ENCODE data around the gene BEND3.
"Not testable (repeated sequence)": the region's sequence is repeated elsewhere in the genome, so short reads cannot be mapped to it uniquely, and the experiment has no call there.

The BEND3 gene

GRCh38 chr6:107026965-107027364 lies 88.3 kb downstream of the BEND3 start:
- DNase-seq, result no peak

GRCh38 chr6:107021446-107022185 lies 93.7 kb downstream of the BEND3 start:
- DNase-seq, result no peak

GRCh38 chr6:107020239-107020638 lies 95.1 kb downstream of the BEND3 start:
- no peak for DNase-seq

GRCh38 chr6:107019628-107020027 lies 95.7 kb downstream of the BEND3 start:
- DNase-seq, result not testable (repeated sequence)

GRCh38 chr6:107019047-107019446 lies 96.3 kb downstream of the BEND3 start:
- DNase-seq, result no peak

All from central memory CD4-positive, alpha-beta T cell (primary cell).